Cardiac muscle cell (in vitro differentiated cells and primary cell): ENCODE results near the gene KLHL30. TPM values are rescaled to one million over a fixed set of nuclear protein-coding genes. Genes with fewer than 3 reads are reported as not detected.

Experiments used
- DNase-seq, 2 donors: peaks; one replicate each; pipeline versions ENCODE4 v3.0.0 to v3.0.0-alpha.2; 2010 to 2017; ENCODE audit warnings: low read depth in 1 of 2, low spot score in 1 of 2
- H3K27ac ChIP-seq: fragments of 200-600 bp; sonication (generic); 2 replicates; pipeline ENCODE4 v1.5.1; 2016
- H3K27me3 ChIP-seq: fragments of 200-600 bp; sonication (generic); 2 replicates; pipeline ENCODE4 v1.6.0; 2016; ENCODE audit warnings: control low read depth
- H3K36me3 ChIP-seq: fragments of 200-600 bp; sonication (generic); 2 replicates; pipeline ENCODE4 v1.5.1; 2016; ENCODE audit warnings: control low read depth
- H3K4me1 ChIP-seq: fragments of 200-600 bp; sonication (generic); 2 replicates; pipeline ENCODE4 v1.8.1; 2017; ENCODE audit warnings: low read depth, mild to moderate bottlenecking, mixed run types
- H3K4me3 ChIP-seq: fragments of 200-600 bp; sonication (generic); 2 replicates; pipeline ENCODE4 v1.5.1; 2016; ENCODE audit warnings: mild to moderate bottlenecking
- H3K9me3 ChIP-seq: fragments of 200-600 bp; sonication (generic); 2 replicates; pipeline ENCODE4 v1.5.1; 2017; ENCODE audit warnings: low read depth, mild to moderate bottlenecking, control low read depth
- polyA plus RNA-seq: library from polyadenylated mRNA; unstranded; fragments of >200 nt; fragmentation: Nextera tagmentation; extraction: Ambion mirVana; gene quantifications from 2 replicates; pipeline ENCODE4 v1.2.1, GENCODE V29; 2016
- total RNA-seq: library from RNA; depleted of rRNA; stranded (reverse); fragments of >200 nt; gene quantifications from 2 replicates; pipeline ENCODE4 v1.2.3, GENCODE V29; 2016
- TF ChIP-seq, protein P1 (sequence below): IDR thresholded peaks from 2 replicates; pipeline ENCODE4 v1.5.1; 2012; ENCODE audit warnings: low read depth, mild to moderate bottlenecking, low read length

Gene KLHL30
- total and polyA plus RNA-seq, 2 experiments from 2014 or later, result 6.7 to 31.7 TPM

DNA sequence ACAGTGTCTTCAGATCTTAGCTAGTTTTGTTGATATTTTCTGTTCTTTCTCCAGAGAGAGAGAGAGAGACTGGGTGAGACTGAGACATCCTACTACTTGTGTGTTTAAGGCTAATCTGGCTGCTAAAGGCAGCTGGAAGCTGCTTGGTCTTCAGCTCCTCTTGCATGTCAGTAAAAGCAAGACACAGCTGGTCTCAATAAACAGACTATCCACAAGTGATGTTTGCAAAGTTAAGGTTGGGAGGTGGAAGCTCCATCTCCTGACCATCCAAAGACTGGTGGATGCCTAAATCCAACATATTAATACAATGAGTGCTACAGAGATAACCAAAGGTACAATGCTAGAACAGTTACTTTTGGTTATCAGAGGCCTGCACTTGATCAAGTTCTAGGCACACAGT is 38.1 kb downstream of the KLHL30 start:
- no peak for DNase-seq
- H3K36me3 ChIP-seq, result peaks cover 57% of the 10 kb centered on the region
- H3K27ac ChIP-seq, result no peak overlapping the region
- no peaks in the 10 kb centered on the region for H3K9me3 ChIP-seq
- no peak overlapping the region for H3K4me3 ChIP-seq
- no peaks in the 10 kb centered on the region for H3K4me1 ChIP-seq
- TF ChIP-seq, protein P1, sequence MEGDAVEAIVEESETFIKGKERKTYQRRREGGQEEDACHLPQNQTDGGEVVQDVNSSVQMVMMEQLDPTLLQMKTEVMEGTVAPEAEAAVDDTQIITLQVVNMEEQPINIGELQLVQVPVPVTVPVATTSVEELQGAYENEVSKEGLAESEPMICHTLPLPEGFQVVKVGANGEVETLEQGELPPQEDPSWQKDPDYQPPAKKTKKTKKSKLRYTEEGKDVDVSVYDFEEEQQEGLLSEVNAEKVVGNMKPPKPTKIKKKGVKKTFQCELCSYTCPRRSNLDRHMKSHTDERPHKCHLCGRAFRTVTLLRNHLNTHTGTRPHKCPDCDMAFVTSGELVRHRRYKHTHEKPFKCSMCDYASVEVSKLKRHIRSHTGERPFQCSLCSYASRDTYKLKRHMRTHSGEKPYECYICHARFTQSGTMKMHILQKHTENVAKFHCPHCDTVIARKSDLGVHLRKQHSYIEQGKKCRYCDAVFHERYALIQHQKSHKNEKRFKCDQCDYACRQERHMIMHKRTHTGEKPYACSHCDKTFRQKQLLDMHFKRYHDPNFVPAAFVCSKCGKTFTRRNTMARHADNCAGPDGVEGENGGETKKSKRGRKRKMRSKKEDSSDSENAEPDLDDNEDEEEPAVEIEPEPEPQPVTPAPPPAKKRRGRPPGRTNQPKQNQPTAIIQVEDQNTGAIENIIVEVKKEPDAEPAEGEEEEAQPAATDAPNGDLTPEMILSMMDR, result no peak
- no peaks in the 10 kb centered on the region for H3K27me3 ChIP-seq

DNA sequence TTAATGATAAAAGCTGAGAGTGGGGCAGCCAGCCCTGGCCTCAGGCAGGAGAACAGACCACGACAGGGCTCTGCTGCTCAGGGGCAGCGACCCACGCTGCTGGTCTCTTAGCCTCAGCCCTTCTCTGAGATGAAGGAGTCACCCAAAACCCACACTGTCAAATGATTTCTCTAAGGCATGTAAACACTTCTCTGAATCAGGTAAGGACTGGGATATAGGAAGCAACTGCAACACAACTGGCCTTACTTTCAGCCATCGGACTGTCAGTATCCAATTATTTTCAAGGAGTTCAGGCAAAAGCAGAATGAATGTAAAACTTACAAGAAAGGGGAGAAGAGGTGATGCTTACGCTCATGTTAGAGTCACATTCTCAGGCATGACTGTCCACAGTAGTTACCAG is 42.1 kb downstream of the KLHL30 start:
- Histone ChIP-seq H3K4me1 (no peaks in the 10 kb centered on the region), H3K36me3 (peaks cover 64% of the 10 kb centered on the region), H3K27me3 (no peaks in the 10 kb centered on the region), H3K4me3 (no peak overlapping the region), H3K9me3 (no peaks in the 10 kb centered on the region), H3K27ac (no peak overlapping the region)
- TF ChIP-seq, protein P1, result no peak
- no peak for DNase-seq

DNA sequence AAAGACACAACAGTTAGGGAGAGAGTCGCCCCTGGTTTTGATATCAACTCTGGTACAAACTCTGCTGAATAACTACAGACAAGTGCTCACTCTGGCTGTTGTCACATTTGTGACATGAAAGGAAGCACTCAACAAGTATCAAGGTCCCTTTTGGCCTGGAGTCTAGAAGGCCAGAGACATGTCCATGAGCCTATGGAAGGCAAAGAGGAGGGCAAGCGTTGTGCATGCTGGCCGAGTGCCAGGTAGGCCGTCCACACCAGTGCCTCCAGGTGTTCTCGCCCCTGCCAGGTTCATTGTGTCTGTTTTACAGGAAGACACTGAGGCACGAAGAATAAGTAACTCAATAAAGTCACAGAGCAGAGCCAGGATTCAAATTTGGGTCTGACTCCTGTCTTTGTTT is 43.9 kb downstream of the KLHL30 start:
- no peaks in the 10 kb centered on the region for H3K9me3 ChIP-seq
- H3K4me1 ChIP-seq, result no peaks in the 10 kb centered on the region
- H3K36me3 ChIP-seq, result peaks cover 77% of the 10 kb centered on the region
- no peak overlapping the region for H3K27ac ChIP-seq
- DNase-seq, result no peak
- no peak overlapping the region for H3K4me3 ChIP-seq
- TF ChIP-seq, protein P1, result no peak
- no peaks in the 10 kb centered on the region for H3K27me3 ChIP-seq

DNA sequence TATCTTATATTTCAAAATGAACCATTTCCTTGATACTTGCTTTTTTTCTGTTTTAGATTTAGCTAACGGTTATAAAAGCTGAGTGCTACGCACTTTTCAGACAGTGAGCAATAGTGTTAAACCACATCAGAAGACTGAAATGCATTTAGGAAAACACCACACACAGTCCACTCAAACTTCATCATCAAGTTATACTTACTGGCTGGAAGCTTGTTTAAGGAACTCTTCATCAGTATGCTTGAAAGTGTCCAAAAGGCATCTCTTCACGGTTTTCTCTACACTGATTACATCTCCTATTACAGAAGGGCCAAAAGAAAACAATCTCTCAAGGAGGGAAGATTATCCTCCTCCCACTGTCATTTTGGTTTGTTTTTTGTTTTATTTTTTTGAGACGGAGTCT is 45.4 kb downstream of the KLHL30 start:
- TF ChIP-seq, protein P1, result no peak
- H3K4me1 ChIP-seq, result no peaks in the 10 kb centered on the region
- H3K9me3 ChIP-seq, result no peaks in the 10 kb centered on the region
- no peak overlapping the region for H3K27ac ChIP-seq
- H3K36me3 ChIP-seq, result peaks cover 77% of the 10 kb centered on the region
- no peaks in the 10 kb centered on the region for H3K27me3 ChIP-seq
- no peak for DNase-seq
- no peak overlapping the region for H3K4me3 ChIP-seq

DNA sequence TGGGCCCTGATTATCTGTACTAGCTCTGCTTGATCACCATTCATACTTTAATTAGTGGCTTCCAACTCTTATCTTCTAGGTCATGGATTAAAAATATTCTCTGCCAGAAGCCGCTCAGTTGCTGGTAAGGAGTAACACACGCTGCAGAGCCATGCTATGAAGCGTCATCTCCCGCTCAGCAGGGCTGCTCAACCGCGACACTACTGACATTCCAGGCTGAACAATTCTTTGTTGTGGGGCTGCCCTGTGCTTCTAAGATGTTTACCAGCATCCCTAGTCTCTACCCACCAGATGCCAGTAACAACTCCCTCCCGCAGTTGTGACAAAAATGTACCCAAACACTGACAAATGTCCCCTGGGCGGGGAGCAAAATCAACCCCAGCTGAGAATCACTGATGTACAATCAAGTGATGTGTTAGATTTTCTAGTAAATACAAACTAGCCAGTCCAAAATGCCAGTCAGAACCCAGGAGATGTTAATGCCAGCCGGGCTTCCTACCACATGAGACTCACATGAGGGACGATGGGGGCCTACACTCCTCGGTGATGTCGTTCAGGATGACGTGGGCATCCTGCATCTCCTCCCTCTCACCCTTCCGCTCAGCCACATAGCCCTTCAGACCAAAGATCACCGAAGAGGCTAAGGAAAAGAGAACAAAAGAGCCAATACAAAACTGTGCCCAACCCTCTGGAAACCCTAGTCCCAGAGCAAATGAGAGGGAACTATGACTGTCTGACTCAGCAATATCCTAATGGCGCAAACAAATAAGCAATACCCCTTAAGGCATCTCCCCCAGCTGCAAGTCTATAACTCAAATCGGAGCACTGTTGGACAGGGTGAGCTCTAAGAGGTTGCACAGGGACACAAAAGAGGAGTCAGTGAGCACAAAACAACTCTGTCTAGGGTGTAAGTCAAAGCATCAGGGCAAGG is 49.4 kb downstream of the KLHL30 start:
- Histone ChIP-seq H3K4me1 (no peaks in the 10 kb centered on the region), H3K36me3 (peaks cover 69% of the 10 kb centered on the region), H3K27me3 (no peaks in the 10 kb centered on the region), H3K4me3 (no peak overlapping the region), H3K27ac (no peak overlapping the region), H3K9me3 (no peaks in the 10 kb centered on the region)
- DNase-seq, result no peak
- TF ChIP-seq, protein P1, result no peak
